Astrocyte of the cerebellum (primary cell): ENCODE results near the gene PIAS2.

Source experiments
- DNase-seq: peaks from one replicate; pipeline ENCODE4 v3.0.0-alpha.2; 2011; ENCODE audit warnings: low read depth
- H3K4me3 ChIP-seq: 2 replicates; pipeline ENCODE4 v1.5.1; 2011; ENCODE audit warnings: mild to moderate bottlenecking, low read depth, low read length, moderate library complexity
- CTCF ChIP-seq: IDR thresholded peaks from 2 replicates; pipeline ENCODE4 v1.5.1; 2012; ENCODE audit warnings: low read length, low read depth, moderate library complexity, mild to moderate bottlenecking; ENCODE audit errors: missing control alignments
- in situ Hi-C: cut with HindIII; loops from 2 replicates; pipeline ENCODE4 v1.10.0; 2017; ENCODE audit warnings: low sequenced_read_pairs

The PIAS2 gene

GRCh38 chr18:46886893-46887292, 30.4 kb downstream of the PIAS2 start:
- in situ Hi-C loops, result no loop called here
- DNase-seq, result no peak

GRCh38 chr18:46883180-46883579, 34.1 kb downstream of the PIAS2 start:
- in situ Hi-C loops, result no loop called here
- TF ChIP-seq CTCF, result no peak
- no peak overlapping the region for H3K4me3 ChIP-seq
- DNase-seq, result no peak

More at GRCh38 chr18:46886893-46887292, 30.4 kb downstream of the PIAS2 start:
- no peak overlapping the region for H3K4me3 ChIP-seq
- no peak for TF ChIP-seq CTCF

DNA sequence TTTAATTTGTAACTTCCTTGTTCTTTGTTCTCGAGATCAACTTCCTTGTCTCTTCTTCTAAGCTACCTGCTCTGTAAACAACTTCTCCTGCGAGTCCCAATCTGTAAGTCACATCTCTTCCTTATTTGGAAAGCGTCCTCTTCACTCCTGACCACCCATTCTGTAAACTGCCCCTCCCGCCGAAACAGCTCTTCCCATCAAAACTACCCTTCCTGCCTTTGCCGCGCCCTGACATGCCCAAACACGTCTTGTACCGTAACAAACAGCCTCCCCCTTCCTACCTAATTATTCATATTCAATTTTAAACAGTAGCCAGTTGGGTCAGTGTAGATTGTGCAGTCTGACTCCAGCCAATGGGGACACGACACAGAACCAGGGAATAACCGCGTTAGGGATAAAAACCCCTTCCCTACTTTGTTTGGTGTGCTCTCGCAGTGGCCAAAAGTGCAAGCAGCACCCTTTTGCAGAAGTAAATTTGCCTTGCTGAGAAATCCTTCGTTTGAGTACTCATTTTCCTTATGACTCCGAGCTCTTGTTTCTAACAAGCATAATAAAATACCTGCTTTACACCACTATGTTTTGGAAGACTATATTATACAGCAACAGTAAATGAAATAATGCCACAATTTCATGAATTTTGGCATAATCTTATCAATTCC, 39.8 kb downstream of the PIAS2 start:
- no peak for TF ChIP-seq CTCF
- in situ Hi-C loops, result no loop called here
- H3K4me3 ChIP-seq, result no peak overlapping the region
- DNase-seq, result no peak

GRCh38 chr18:46868169-46868921, 49.0 kb downstream of the PIAS2 start:
- no peak overlapping the region for H3K4me3 ChIP-seq
- no peak for TF ChIP-seq CTCF
- DNase-seq, result no peak
- in situ Hi-C loops, result no loop called here

DNA sequence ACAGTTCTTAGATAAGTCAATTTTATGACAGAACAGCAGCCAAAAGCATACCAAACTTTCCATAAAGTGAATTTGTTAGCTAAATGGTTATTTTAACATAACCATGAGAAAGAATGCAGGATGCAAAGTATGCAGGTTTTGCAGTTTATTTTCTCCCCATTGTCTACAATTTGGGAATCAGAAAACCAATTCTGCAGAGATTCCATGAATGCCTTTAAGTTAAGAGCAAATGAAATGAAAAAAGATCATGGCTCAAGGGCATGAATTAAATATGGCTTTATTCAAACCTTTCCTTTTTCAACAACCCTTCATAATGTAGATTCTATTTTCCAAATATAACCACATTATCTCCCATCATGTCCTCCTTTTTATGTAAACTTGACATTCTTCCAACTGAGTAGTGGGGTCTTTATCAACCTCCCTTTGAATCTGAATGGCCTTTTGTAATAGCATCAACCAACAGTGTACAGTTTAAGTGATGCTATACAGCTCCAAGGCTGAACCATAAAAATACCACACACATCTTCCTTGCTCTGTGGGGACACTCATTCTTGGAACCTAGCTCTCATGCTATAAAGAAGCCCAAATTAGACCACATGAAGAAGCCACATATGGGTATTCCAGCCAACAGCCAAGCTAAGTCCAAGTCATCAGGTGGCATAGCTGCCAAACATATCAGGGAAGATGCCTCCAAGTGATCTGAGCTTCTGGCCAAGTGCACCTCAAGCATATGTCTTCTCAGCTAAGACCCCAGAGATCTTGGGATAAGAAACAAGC, 49.8 kb downstream of the PIAS2 start:
- DNase-seq, result no peak

More for the DNA sequence above, 49.8 kb downstream of the PIAS2 start:
- H3K4me3 ChIP-seq, result no peak overlapping the region
- in situ Hi-C loops, result no loop called here
- TF ChIP-seq CTCF, result no peak
